ENCODE results near the gene ZNF621.
A peak's percentile ranks its signal among the peaks of the same experiment; 100 is the strongest.

ZNF621 gene

GRCh38 chr3:40584625-40585189 lies 59.9 kb downstream of the ZNF621 start:
- peak; percentile 73 for DNase-seq (ENCODE audit: low spot score)
- TF ChIP-seq CTCF (IDR thresholded peaks at IDR 0.05; ENCODE audit: extremely low read depth, missing control alignments), result peak; percentile 89

GRCh38 chr3:40585381-40586016 lies 60.7 kb downstream of the ZNF621 start:
- DNase-seq (ENCODE audit: low spot score), result peak; percentile 10
- no peak for TF ChIP-seq CTCF (IDR thresholded peaks at IDR 0.05; ENCODE audit: extremely low read depth, missing control alignments)

- DNase-seq (ENCODE audit: low spot score), result no peak
- TF ChIP-seq CTCF (IDR thresholded peaks at IDR 0.05; ENCODE audit: extremely low read depth, missing control alignments), result no peak
These were observed 62.1 kb downstream of the ZNF621 start for GRCh38 chr3:40586901-40587300.

GRCh38 chr3:40588406-40588805 lies 63.6 kb downstream of the ZNF621 start:
- no peak for TF ChIP-seq CTCF (IDR thresholded peaks at IDR 0.05; ENCODE audit: extremely low read depth, missing control alignments)
- no peak for DNase-seq (ENCODE audit: low spot score)

Measured in GM20000 (cell line).